Loucy (cell line): ENCODE results near the gene LIPT1.

Experiments
- CTCF ChIP-seq: fragments of 200-600 bp; sonication (generic); conservative IDR thresholded peaks from 2 replicates; pipeline ENCODE4 v1.5.1; 2014; ENCODE audit warnings: mild to moderate bottlenecking, antibody characterized with exemption, low read length
- EZH2phosphoT487 ChIP-seq: fragments of 200-600 bp; IDR thresholded peaks from 2 replicates; pipeline ENCODE4 v1.6.1; 2018; ENCODE audit warnings: antibody characterized with exemption, mild to moderate bottlenecking, moderate library complexity, borderline replicate concordance

GRCh38 chr2:99150706-99151105 is 4.1 kb upstream of the LIPT1 start:
- TF ChIP-seq CTCF: no peak
- no peak for TF ChIP-seq EZH2phosphoT487
